Measurements from ENCODE around the gene FAM168A. TPM values are rescaled to one million over a fixed set of nuclear protein-coding genes. Genes with fewer than 3 reads are reported as not detected.

The FAM168A gene
- polyA plus RNA-seq, 3 donors from 2014 or later = 1.3 to 3.1 (median 1.3) TPM

GRCh38 chr11:73563539-73564200 lies 34.2 kb downstream of the FAM168A start:
- no peaks in the 10 kb centered on the region for H3K27me3 Mint-ChIP-seq (ENCODE audit: low read depth in 3 of 3)
- H3K9me3 Mint-ChIP-seq = no peaks in the 10 kb centered on the region
- no peak overlapping the region for H3K27ac Mint-ChIP-seq

GRCh38 chr11:73559743-73560142 lies 38.2 kb downstream of the FAM168A start:
- H3K4me3 Mint-ChIP-seq = no peak overlapping the region
- H3K27me3 Mint-ChIP-seq (ENCODE audit: low read depth in 3 of 3) = no peaks in the 10 kb centered on the region
- no peaks in the 10 kb centered on the region for H3K4me1 Mint-ChIP-seq
- H3K9me3 Mint-ChIP-seq = no peaks in the 10 kb centered on the region
- DNase-seq = no peak
- peaks cover 4 to 5% (median 5%) of the 10 kb centered on the region in 3 donors for H3K36me3 Mint-ChIP-seq
- H3K27ac Mint-ChIP-seq = peak overlapping the region in 1 of 6 donors; percentile 70

More at GRCh38 chr11:73563539-73564200, 34.2 kb downstream of the FAM168A start:
- Mint-ChIP-seq H3K36me3 (peaks cover 0 to 12% (median 6%) of the 10 kb centered on the region in 3 donors), H3K4me1 (no peaks in the 10 kb centered on the region), H3K4me3 (no peak overlapping the region)
- no peak for DNase-seq

- Mint-ChIP-seq H3K4me3 (no peak overlapping the region), H3K9me3 (no peaks in the 10 kb centered on the region)
Observed at GRCh38 chr11:73556966-73557365, 40.9 kb downstream of the FAM168A start.

GRCh38 chr11:73555615-73556014 lies 42.3 kb downstream of the FAM168A start:
- no peaks in the 10 kb centered on the region for H3K27me3 Mint-ChIP-seq (ENCODE audit: low read depth in 3 of 3)

More at GRCh38 chr11:73556966-73557365, 40.9 kb downstream of the FAM168A start:
- peaks cover 0 to under 1% of the 10 kb centered on the region in 2 donors for H3K4me1 Mint-ChIP-seq
- H3K27me3 Mint-ChIP-seq (ENCODE audit: low read depth in 3 of 3) = no peaks in the 10 kb centered on the region
- H3K27ac Mint-ChIP-seq = no peak overlapping the region
- peaks cover 4 to 8% (median 8%) of the 10 kb centered on the region in 3 donors for H3K36me3 Mint-ChIP-seq
- no peak for DNase-seq

GRCh38 chr11:73554671-73555320 lies 43.1 kb downstream of the FAM168A start:
- Mint-ChIP-seq H3K27ac (peak overlapping the region in 1 of 6 donors; percentile 57), H3K27me3 (ENCODE audit: low read depth in 3 of 3) (no peaks in the 10 kb centered on the region), H3K4me3 (no peak overlapping the region), H3K4me1 (peaks cover 18 to 21% of the 10 kb centered on the region in 2 donors), H3K9me3 (no peaks in the 10 kb centered on the region), H3K36me3 (peaks cover 4 to 8% (median 8%) of the 10 kb centered on the region in 3 donors)
- DNase-seq = no peak

More at GRCh38 chr11:73555615-73556014, 42.3 kb downstream of the FAM168A start:
- H3K27ac Mint-ChIP-seq = no peak overlapping the region
- DNase-seq = no peak
- no peaks in the 10 kb centered on the region for H3K9me3 Mint-ChIP-seq
- H3K4me3 Mint-ChIP-seq = no peak overlapping the region
- peaks cover 11 to 13% of the 10 kb centered on the region in 2 donors for H3K4me1 Mint-ChIP-seq
- H3K36me3 Mint-ChIP-seq = peaks cover 4 to 8% (median 8%) of the 10 kb centered on the region in 3 donors

- DNase-seq = no peak
- Mint-ChIP-seq H3K4me3 (no peak overlapping the region), H3K27ac (peak overlapping the region in 2 of 6 donors; percentile 6 to 18), H3K9me3 (no peaks in the 10 kb centered on the region), H3K27me3 (ENCODE audit: low read depth in 3 of 3) (no peaks in the 10 kb centered on the region), H3K4me1 (peaks cover 24 to 27% of the 10 kb centered on the region in 2 donors), H3K36me3 (peaks cover 4 to 8% (median 8%) of the 10 kb centered on the region in 3 donors)
Observed at GRCh38 chr11:73553266-73553665, 44.6 kb downstream of the FAM168A start.

GRCh38 chr11:73551677-73552076 lies 46.2 kb downstream of the FAM168A start:
- Mint-ChIP-seq H3K4me1 (peaks cover 24 to 27% of the 10 kb centered on the region in 2 donors), H3K36me3 (peaks cover 4 to 8% (median 8%) of the 10 kb centered on the region in 3 donors), H3K27ac (no peak overlapping the region), H3K9me3 (no peaks in the 10 kb centered on the region), H3K4me3 (no peak overlapping the region), H3K27me3 (ENCODE audit: low read depth in 3 of 3) (peaks cover 0 to 1% (median 0%) of the 10 kb centered on the region in 3 donors)
- no peak for DNase-seq

GRCh38 chr11:73549376-73549775 lies 48.5 kb downstream of the FAM168A start:
- no peak for DNase-seq
- Mint-ChIP-seq H3K4me1 (peaks cover 24 to 27% of the 10 kb centered on the region in 2 donors), H3K27ac (no peak overlapping the region), H3K9me3 (no peaks in the 10 kb centered on the region), H3K36me3 (no peaks in the 10 kb centered on the region), H3K4me3 (peak overlapping the region in 1 of 5 donors; percentile 17), H3K27me3 (ENCODE audit: low read depth in 3 of 3) (peaks cover 0 to 1% (median 0%) of the 10 kb centered on the region in 3 donors)

- peaks cover 24 to 27% of the 10 kb centered on the region in 2 donors for H3K4me1 Mint-ChIP-seq
- DNase-seq = no peak
- H3K4me3 Mint-ChIP-seq = no peak overlapping the region
- no peak overlapping the region for H3K27ac Mint-ChIP-seq
- no peaks in the 10 kb centered on the region for H3K36me3 Mint-ChIP-seq
- no peaks in the 10 kb centered on the region for H3K9me3 Mint-ChIP-seq
- H3K27me3 Mint-ChIP-seq (ENCODE audit: low read depth in 3 of 3) = peaks cover 0 to 1% (median 0%) of the 10 kb centered on the region in 3 donors
Observed at GRCh38 chr11:73547706-73548595, 50.0 kb downstream of the FAM168A start.

- Mint-ChIP-seq H3K27ac (no peak overlapping the region), H3K27me3 (ENCODE audit: low read depth in 3 of 3) (peaks cover 0 to under 1% (median 0%) of the 10 kb centered on the region in 3 donors), H3K36me3 (no peaks in the 10 kb centered on the region), H3K4me1 (peaks cover 22 to 40% of the 10 kb centered on the region in 2 donors), H3K4me3 (no peak overlapping the region), H3K9me3 (no peaks in the 10 kb centered on the region)
- DNase-seq = no peak
Observed at GRCh38 chr11:73542175-73542574, 55.7 kb downstream of the FAM168A start.

GRCh38 chr11:73539506-73540084 lies 58.3 kb downstream of the FAM168A start:
- H3K27me3 Mint-ChIP-seq (ENCODE audit: low read depth in 3 of 3) = no peaks in the 10 kb centered on the region
- H3K9me3 Mint-ChIP-seq = no peaks in the 10 kb centered on the region
- H3K27ac Mint-ChIP-seq = no peak overlapping the region
- H3K36me3 Mint-ChIP-seq = peaks cover 0 to 4% (median 0%) of the 10 kb centered on the region in 3 donors
- no peak overlapping the region for H3K4me3 Mint-ChIP-seq
- no peak for DNase-seq
- H3K4me1 Mint-ChIP-seq = peaks cover 25 to 40% of the 10 kb centered on the region in 2 donors

GRCh38 chr11:73538381-73538872 lies 59.5 kb downstream of the FAM168A start:
- H3K36me3 Mint-ChIP-seq = peaks cover 0 to 4% (median 0%) of the 10 kb centered on the region in 3 donors
- DNase-seq = peak in 2 of 3 donors; percentile 8 to 11
- H3K27ac Mint-ChIP-seq = peak overlapping the region; percentile 69 to 92 (median 80)
- H3K4me3 Mint-ChIP-seq = peak overlapping the region; percentile 2 to 55 (median 39)
- peaks cover 25 to 40% of the 10 kb centered on the region in 2 donors for H3K4me1 Mint-ChIP-seq
- no peaks in the 10 kb centered on the region for H3K9me3 Mint-ChIP-seq
- no peaks in the 10 kb centered on the region for H3K27me3 Mint-ChIP-seq (ENCODE audit: low read depth in 3 of 3)

- Mint-ChIP-seq H3K36me3 (peaks cover 0 to 4% (median 0%) of the 10 kb centered on the region in 3 donors), H3K27me3 (ENCODE audit: low read depth in 3 of 3) (no peaks in the 10 kb centered on the region), H3K27ac (peak overlapping the region in 5 of 6 donors; percentile 74 to 92 (median 86)), H3K4me3 (peak overlapping the region in 1 of 5 donors; percentile 2), H3K9me3 (no peaks in the 10 kb centered on the region), H3K4me1 (peaks cover 25 to 40% of the 10 kb centered on the region in 2 donors)
- no peak for DNase-seq
Observed at GRCh38 chr11:73537969-73538368, 59.9 kb downstream of the FAM168A start.
